Cortex of kidney (tissue), 1 donor: ENCODE results near the gene MUC2.

Experiments
- DNase-seq: peaks from one replicate; lab custom pipeline; 2025; lab: John Stamatoyannopoulos, UW

The MUC2 gene

DNA sequence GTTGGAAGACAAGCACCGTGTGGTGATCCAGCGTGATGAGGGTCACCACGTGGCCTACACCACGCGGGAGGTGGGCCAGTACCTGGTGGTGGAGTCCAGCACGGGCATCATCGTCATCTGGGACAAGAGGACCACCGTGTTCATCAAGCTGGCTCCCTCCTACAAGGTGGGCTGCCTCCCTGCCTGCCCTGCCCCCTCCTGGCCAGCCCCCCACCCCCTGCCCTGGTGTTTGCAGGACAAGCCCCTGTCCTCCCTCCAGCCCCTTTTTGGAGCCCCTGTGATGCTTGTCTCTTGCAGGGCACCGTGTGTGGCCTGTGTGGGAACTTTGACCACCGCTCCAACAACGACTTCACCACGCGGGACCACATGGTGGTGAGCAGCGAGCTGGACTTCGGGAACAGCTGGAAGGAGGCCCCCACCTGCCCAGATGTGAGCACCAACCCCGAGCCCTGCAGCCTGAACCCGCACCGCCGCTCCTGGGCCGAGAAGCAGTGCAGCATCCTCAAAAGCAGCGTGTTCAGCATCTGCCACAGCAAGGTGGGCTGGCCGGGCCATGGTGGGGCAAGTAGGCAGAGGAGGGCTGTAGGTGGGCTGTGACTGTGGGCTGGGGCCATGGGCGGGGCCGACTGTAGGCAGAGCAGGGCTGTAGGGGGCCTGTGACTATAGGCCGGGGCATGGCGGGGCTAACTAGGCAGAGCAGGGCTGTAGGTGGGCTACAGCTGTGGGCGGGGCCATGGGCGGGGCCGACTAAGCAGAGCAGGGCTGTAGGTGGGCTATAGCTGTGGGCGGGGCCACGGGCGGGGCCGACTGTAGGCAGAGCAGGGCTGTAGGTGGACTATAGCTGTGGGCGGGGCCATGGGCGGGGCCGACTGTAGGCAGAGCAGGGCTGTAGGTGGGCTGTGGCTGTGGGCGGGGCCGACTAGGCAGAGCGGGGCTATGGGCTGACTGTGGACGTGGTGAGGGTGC is 13.6 kb downstream of the MUC2 start:
- DNase-seq = no peak

GRCh38 chr11:1088927-1089737 is 14.5 kb downstream of the MUC2 start:
- no peak for DNase-seq

- no peak for DNase-seq
Measured at GRCh38 chr11:1089738-1090599, 15.3 kb downstream of the MUC2 start.

GRCh38 chr11:1090600-1091331 is 16.1 kb downstream of the MUC2 start:
- no peak for DNase-seq

GRCh38 chr11:1091332-1092083 is 16.8 kb downstream of the MUC2 start:
- no peak for DNase-seq

DNA sequence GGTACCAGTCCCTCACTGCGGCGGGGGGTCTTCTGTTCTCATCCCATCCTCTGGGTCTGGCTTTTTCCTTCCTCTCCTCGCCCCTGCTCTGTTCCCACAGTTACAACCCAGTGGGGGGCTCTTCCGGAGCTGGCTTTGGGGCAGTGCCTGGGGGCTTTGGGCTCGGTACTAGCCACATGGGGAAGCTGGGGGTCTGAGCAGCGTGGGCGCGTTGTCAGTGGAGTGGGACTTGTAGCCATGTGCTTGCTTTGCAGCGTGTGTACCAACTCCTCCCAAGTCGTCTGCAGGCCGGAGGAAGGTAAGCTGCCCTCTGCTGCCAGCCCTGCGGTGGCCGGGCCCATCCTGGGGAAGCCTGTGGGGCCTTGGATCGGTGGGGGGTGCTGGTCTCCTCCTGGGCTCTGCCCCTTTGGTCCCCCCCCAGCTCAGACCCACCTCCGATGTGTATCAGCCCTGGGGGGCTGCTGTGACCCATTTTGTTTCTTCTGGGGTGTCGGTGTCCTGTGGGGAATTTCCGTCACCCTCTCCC is 17.5 kb downstream of the MUC2 start:
- no peak for DNase-seq

DNA sequence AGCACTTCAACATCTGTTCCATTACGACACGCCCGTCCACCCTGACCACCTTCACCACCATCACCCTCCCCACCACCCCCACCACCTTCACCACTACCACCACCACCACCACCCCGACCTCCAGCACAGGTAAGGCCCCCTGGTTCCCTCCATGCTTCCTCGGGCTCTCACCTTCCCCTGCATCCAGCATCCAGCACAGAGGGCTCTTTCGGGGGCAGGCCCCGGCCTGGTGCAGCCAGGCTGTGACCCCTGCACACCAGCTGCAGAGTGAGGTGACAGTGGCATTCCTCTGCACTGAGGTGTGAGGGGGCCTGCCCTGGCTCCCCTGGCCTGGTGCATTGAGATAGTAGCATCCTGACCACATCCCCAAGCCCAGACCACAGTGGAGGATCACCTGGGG is 18.2 kb downstream of the MUC2 start:
- DNase-seq = no peak

DNA sequence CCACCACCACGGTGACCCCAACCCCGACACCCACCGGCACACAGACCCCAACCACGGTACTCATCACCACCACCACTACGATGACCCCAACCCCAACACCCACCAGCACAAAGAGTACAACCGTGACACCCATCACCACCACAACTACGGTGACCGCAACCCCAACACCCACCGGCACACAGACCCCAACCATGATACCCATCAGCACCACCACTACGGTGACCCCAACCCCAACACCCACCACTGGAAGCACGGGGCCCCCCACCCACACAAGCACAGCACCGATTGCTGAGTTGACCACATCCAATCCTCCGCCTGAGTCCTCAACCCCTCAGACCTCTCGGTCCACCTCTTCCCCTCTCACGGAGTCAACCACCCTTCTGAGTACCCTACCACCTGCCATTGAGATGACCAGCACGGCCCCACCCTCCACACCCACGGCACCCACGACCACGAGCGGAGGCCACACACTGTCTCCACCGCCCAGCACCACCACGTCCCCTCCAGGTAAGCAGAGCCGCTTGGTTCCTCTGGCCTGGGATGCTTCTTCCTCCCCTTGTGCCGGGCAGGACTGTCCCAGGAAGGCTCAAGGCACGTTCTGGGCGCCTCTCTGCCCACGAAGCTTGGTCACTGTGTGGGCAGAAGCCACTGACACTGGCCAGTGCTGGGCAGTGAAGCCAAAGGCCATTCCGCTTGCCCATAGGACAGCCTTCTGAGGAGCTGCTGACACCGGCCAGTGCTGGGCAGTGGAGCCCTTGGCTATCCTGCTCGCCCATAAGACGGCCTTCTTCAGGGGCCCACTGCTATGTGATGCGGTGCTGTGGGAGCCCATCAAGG is 25.1 kb downstream of the MUC2 start:
- DNase-seq = no peak

DNA sequence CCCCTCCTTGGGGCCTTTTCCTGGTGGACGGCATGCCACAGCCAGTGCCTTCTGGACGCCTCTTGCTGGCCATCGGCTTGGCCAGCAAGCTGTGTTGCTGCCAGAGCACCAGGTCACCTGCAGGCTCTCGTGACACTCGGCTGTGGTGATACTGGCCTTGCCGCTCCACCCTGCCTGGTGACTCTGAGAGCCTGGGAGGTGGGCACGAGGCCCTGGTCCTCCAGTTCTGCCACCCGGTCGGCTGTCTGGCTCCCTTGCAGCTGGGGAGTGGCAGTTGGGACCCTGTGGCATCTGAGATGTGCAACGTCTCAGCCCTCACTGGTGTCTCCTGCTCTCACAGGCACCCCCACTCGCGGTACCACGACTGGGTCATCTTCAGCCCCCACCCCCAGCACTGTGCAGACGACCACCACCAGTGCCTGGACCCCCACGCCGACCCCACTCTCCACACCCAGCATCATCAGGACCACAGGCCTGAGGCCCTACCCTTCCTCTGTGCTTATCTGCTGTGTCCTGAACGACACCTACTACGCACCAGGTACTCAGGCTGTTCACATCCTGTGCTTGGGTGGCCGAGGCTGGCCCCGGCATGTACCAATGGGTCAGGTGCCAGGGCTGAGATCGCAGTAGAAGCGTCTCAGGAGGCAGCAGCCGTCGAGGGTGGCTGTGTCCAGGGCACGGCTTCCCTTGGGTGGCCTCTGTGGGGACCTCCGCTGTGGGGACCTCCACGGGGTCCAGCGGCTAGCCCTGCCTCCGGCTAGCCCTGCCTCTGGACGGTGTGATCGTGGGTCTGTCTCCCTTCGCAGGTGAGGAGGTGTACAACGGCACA is 26.0 kb downstream of the MUC2 start:
- DNase-seq = no peak

GRCh38 chr11:1101318-1102089 is 26.8 kb downstream of the MUC2 start:
- DNase-seq = no peak

GRCh38 chr11:1102221-1102971 is 27.7 kb downstream of the MUC2 start:
- DNase-seq = no peak

- DNase-seq = no peak
Measured at GRCh38 chr11:1102996-1103395, 28.3 kb downstream of the MUC2 start.

GRCh38 chr11:1103401-1104360 is 29.0 kb downstream of the MUC2 start:
- DNase-seq = no peak

GRCh38 chr11:1104411-1105182 is 29.9 kb downstream of the MUC2 start:
- DNase-seq = no peak

DNA sequence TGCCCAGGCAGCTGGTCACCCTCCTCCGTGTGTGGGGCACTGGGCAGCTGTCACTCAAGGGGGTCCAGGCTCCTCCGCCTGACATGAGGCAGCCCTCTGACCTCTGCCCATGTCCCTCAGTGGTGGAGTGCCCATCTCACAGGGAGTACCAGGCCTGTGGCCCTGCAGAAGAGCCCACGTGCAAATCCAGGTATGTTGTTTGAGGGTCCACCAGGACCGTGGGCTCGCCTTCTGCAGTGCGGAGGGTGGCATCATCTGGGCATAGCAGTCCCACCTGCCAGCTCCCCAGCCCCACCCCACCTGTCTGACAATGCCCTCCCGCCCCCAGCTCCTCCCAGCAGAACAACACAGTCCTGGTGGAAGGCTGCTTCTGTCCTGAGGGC is 30.5 kb downstream of the MUC2 start:
- DNase-seq = no peak
